Measurements from ENCODE around the gene PBX1.

GRCh38 chr1:164649146-164649545 lies 90.2 kb downstream of the PBX1 start:
- TF ChIP-seq, protein P1, sequence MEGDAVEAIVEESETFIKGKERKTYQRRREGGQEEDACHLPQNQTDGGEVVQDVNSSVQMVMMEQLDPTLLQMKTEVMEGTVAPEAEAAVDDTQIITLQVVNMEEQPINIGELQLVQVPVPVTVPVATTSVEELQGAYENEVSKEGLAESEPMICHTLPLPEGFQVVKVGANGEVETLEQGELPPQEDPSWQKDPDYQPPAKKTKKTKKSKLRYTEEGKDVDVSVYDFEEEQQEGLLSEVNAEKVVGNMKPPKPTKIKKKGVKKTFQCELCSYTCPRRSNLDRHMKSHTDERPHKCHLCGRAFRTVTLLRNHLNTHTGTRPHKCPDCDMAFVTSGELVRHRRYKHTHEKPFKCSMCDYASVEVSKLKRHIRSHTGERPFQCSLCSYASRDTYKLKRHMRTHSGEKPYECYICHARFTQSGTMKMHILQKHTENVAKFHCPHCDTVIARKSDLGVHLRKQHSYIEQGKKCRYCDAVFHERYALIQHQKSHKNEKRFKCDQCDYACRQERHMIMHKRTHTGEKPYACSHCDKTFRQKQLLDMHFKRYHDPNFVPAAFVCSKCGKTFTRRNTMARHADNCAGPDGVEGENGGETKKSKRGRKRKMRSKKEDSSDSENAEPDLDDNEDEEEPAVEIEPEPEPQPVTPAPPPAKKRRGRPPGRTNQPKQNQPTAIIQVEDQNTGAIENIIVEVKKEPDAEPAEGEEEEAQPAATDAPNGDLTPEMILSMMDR (IDR thresholded peaks at IDR 0.05; ENCODE audit: extremely low read depth in 1 of 2, insufficient read depth in 1 of 2, low read depth in 1 of 2, low read length in 2 of 2) = no peak
- TF ChIP-seq EZH2 (IDR thresholded peaks at IDR 0.05; ENCODE audit: borderline replicate concordance, low read depth, low read length, severe bottlenecking) (no peak), POLR2AphosphoS5 (IDR thresholded peaks at IDR 0.05; ENCODE audit: insufficient read depth, low read depth, low read length) (no peak), POLR2A (IDR thresholded peaks at IDR 0.05; ENCODE audit: low read depth, low read length) (no peak), GATA2 (IDR thresholded peaks at IDR 0.05; ENCODE audit: insufficient read depth, insufficient read length, low read depth, low read length) (no peak)
